ENCODE measurements around the gene NEUROG3.

- TF ChIP-seq CTCF (IDR thresholded peaks at IDR 0.05; ENCODE audit: control extremely low read depth in 1 of 3, insufficient read depth in 1 of 3, low read depth in 1 of 3, low read length in 3 of 3) (no peak), EZH2 (IDR thresholded peaks at IDR 0.05; ENCODE audit: low read depth, low read length, severe bottlenecking) (no peak)
Observed at GRCh38 chr10:69579464-69580060, 6.3 kb upstream of the NEUROG3 start.
